Liver (tissue), 9 donors: Measurements from ENCODE around the gene PFN3. TPM values are rescaled to one million over a fixed set of nuclear protein-coding genes. Genes with fewer than 3 reads are reported as not detected.

Experiments
- DNase-seq: peaks from one replicate; pipeline ENCODE4 v3.0.0-alpha.2; 2017; ENCODE audit warnings: low spot score
- H3K27ac ChIP-seq, 2 donors: one replicate each; pipeline ENCODE4 v1.7.0; 2013; ENCODE audit warnings: inconsistent platforms in 2 of 2, low read length in 2 of 2, control low read depth in 1 of 2, low read depth in 1 of 2, mild to moderate bottlenecking in 1 of 2
- H3K27me3 ChIP-seq, 4 donors: one replicate each; pipeline versions ENCODE4 v1.6.1 to v1.7.0; 2013; ENCODE audit warnings: low read length in 3 of 4, inconsistent platforms in 1 of 4, mild to moderate bottlenecking in 1 of 4, moderate library complexity in 1 of 4; ENCODE audit not compliant: control insufficient read depth in 4 of 4, insufficient read depth in 4 of 4
- H3K36me3 ChIP-seq, 4 donors: one replicate each; pipeline versions ENCODE4 v1.6.1 to v1.7.0; 2013; ENCODE audit warnings: low read length in 3 of 4, mild to moderate bottlenecking in 3 of 4, low read depth in 1 of 4, moderate library complexity in 1 of 4; ENCODE audit not compliant: control insufficient read depth in 4 of 4, insufficient read depth in 3 of 4
- H3K4me1 ChIP-seq, 4 donors: one replicate each; pipeline versions ENCODE4 v1.6.1 to v1.7.0; 2013; ENCODE audit warnings: low read length in 3 of 4, mild to moderate bottlenecking in 3 of 4, moderate library complexity in 1 of 4; ENCODE audit not compliant: control insufficient read depth in 4 of 4, insufficient read depth in 4 of 4
- H3K4me3 ChIP-seq, 3 donors: one replicate each; pipeline versions ENCODE4 v1.6.1 to v1.7.0; 2013; ENCODE audit warnings: low read length in 3 of 3, control low read depth in 1 of 3, low read depth in 1 of 3, mild to moderate bottlenecking in 1 of 3
- H3K9ac ChIP-seq, 2 donors: one replicate each; pipeline ENCODE4 v1.7.0; 2013; ENCODE audit warnings: low read length in 2 of 2, mild to moderate bottlenecking in 2 of 2, moderate library complexity in 2 of 2, control low read depth in 1 of 2, low read depth in 1 of 2
- H3K9me3 ChIP-seq, 4 donors: one replicate each; pipeline versions ENCODE4 v1.6.1 to v1.7.0; 2013; ENCODE audit warnings: low read length in 3 of 4; ENCODE audit not compliant: control insufficient read depth in 4 of 4
- CTCF ChIP-seq: fragments of 150-350 bp; IDR thresholded peaks from 2 replicates; pipeline ENCODE4 v1.5.1; 2017; ENCODE audit warnings: improper control_type of control experiment, low read depth, low read length; ENCODE audit not compliant: missing input control
- EGR1 ChIP-seq, 2 donors: IDR thresholded peaks; 2 replicates each; pipeline ENCODE4 v1.6.1; 2016 to 2018; ENCODE audit warnings: antibody characterized with exemption in 2 of 2, low read depth in 2 of 2
- FOXA1 ChIP-seq: IDR thresholded peaks from 2 replicates; pipeline ENCODE4 v1.6.1; 2016; ENCODE audit warnings: antibody characterized with exemption
- FOXA2 ChIP-seq: IDR thresholded peaks from 2 replicates; pipeline ENCODE4 v1.6.1; 2016; ENCODE audit warnings: antibody characterized with exemption
- GABPA ChIP-seq, 2 donors: IDR thresholded peaks in 1 of 2; conservative IDR thresholded peaks in 1 of 2; 2 replicates each; pipeline ENCODE4 v1.6.1; 2016; ENCODE audit warnings: antibody characterized with exemption in 2 of 2, mild to moderate bottlenecking in 1 of 2, moderate library complexity in 1 of 2
- HNF4A ChIP-seq, 2 donors: conservative IDR thresholded peaks; 2 replicates each; pipeline ENCODE4 v1.6.1; 2016; ENCODE audit warnings: antibody characterized with exemption in 2 of 2, mild to moderate bottlenecking in 2 of 2
- HNF4G ChIP-seq: IDR thresholded peaks from 2 replicates; pipeline ENCODE4 v1.6.1; 2016; ENCODE audit warnings: antibody characterized with exemption
- NR2F2 ChIP-seq: IDR thresholded peaks from 2 replicates; pipeline ENCODE4 v1.6.1; 2016; ENCODE audit warnings: antibody characterized with exemption
- RAD21 ChIP-seq, 2 donors: IDR thresholded peaks; 2 replicates each; pipeline ENCODE4 v1.6.1; 2016; ENCODE audit warnings: antibody characterized with exemption in 2 of 2, mild to moderate bottlenecking in 2 of 2
- RXRA ChIP-seq, 2 donors: IDR thresholded peaks; 2 replicates each; pipeline ENCODE4 v1.6.1; 2017 to 2018; ENCODE audit warnings: antibody characterized with exemption in 2 of 2, mild to moderate bottlenecking in 1 of 2
- SP1 ChIP-seq: IDR thresholded peaks from 2 replicates; pipeline ENCODE4 v1.6.1; 2018; ENCODE audit warnings: antibody characterized with exemption, mild to moderate bottlenecking
- TAF1 ChIP-seq: conservative IDR thresholded peaks from 2 replicates; pipeline ENCODE4 v1.6.1; 2016; ENCODE audit warnings: antibody characterized with exemption, mild to moderate bottlenecking
- YY1 ChIP-seq: IDR thresholded peaks from 2 replicates; pipeline ENCODE4 v1.6.1; 2016; ENCODE audit warnings: antibody characterized with exemption, mild to moderate bottlenecking
- ZBTB33 ChIP-seq: IDR thresholded peaks from 2 replicates; pipeline ENCODE4 v1.6.1; 2016; ENCODE audit warnings: antibody characterized with exemption
- WGBS: extraction: QIAGEN DNeasy Blood & Tissue Kit; methylation state at CpG from one replicate; pipeline ENCODE4 v1.1.7; 2013; 5-methylcytosine and 5-hydroxymethylcytosine counted together
- polyA plus RNA-seq, 2 donors: library from polyadenylated mRNA; stranded (reverse) in 1 of 2; unstranded in 1 of 2; fragments of 200-250 nt in 1 of 2; fragments of >200 nt in 1 of 2; fragmentation: Nextera tagmentation in 1 of 2; extraction: Ambion mirVana in 1 of 2; gene quantifications; one replicate each; pipeline versions ENCODE4 v1.2.1 to v1.2.3, GENCODE V29; 2013 to 2015
- total RNA-seq, 2 donors: library from RNA; depleted of rRNA; stranded (reverse); fragments of >200 nt; gene quantifications; one replicate each; pipeline ENCODE4 v1.2.3, GENCODE V29; 2014
- TF ChIP-seq, protein P1 (sequence below): IDR thresholded peaks from 2 replicates; pipeline ENCODE4 v1.6.1; 2016; ENCODE audit warnings: antibody characterized with exemption
- TF ChIP-seq, protein P2 (sequence below): IDR thresholded peaks from 2 replicates; pipeline ENCODE4 v1.6.1; 2016; ENCODE audit warnings: antibody characterized with exemption, mild to moderate bottlenecking
- donor health status: healthy.
- donor health status: healthy.
- donor health status: healthy.
- donor health status: healthy.
- donor health status: healthy.

Gene PFN3
- total and polyA plus RNA-seq, 4 donors: not detected

GRCh38 chr5:177380805-177381126 lies 19.7 kb downstream of the PFN3 start:
- no peaks in the 10 kb centered on the region for H3K27me3 ChIP-seq
- H3K36me3 ChIP-seq: no peaks in the 10 kb centered on the region
- WGBS: 97% methylated on average over 6 of the region's 6 CpGs
- H3K9ac ChIP-seq: no peak overlapping the region
- H3K27ac ChIP-seq: no peak overlapping the region
- no peak for DNase-seq
- no peak overlapping the region for H3K4me3 ChIP-seq
- H3K4me1 ChIP-seq: peaks cover 14 to 46% (median 27%) of the 10 kb centered on the region in 4 donors
- H3K9me3 ChIP-seq: no peaks in the 10 kb centered on the region
- TF ChIP-seq YY1 (no peak), HNF4G (no peak), SP1 (no peak), HNF4A (conservative IDR thresholded peaks at IDR 0.05) (no peak), RAD21 (IDR thresholded peaks at IDR 0.05) (no peak), ZBTB33 (no peak), FOXA2 (no peak), GABPA (IDR thresholded peaks at IDR 0.05 in 1 of 2, conservative IDR thresholded peaks at IDR 0.05 in 1 of 2) (no peak), FOXA1 (no peak), TAF1 (no peak), CTCF (no peak), NR2F2 (no peak)
- TF ChIP-seq, protein P1, sequence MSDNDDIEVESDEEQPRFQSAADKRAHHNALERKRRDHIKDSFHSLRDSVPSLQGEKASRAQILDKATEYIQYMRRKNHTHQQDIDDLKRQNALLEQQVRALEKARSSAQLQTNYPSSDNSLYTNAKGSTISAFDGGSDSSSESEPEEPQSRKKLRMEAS: no peak
- TF ChIP-seq, protein P2, sequence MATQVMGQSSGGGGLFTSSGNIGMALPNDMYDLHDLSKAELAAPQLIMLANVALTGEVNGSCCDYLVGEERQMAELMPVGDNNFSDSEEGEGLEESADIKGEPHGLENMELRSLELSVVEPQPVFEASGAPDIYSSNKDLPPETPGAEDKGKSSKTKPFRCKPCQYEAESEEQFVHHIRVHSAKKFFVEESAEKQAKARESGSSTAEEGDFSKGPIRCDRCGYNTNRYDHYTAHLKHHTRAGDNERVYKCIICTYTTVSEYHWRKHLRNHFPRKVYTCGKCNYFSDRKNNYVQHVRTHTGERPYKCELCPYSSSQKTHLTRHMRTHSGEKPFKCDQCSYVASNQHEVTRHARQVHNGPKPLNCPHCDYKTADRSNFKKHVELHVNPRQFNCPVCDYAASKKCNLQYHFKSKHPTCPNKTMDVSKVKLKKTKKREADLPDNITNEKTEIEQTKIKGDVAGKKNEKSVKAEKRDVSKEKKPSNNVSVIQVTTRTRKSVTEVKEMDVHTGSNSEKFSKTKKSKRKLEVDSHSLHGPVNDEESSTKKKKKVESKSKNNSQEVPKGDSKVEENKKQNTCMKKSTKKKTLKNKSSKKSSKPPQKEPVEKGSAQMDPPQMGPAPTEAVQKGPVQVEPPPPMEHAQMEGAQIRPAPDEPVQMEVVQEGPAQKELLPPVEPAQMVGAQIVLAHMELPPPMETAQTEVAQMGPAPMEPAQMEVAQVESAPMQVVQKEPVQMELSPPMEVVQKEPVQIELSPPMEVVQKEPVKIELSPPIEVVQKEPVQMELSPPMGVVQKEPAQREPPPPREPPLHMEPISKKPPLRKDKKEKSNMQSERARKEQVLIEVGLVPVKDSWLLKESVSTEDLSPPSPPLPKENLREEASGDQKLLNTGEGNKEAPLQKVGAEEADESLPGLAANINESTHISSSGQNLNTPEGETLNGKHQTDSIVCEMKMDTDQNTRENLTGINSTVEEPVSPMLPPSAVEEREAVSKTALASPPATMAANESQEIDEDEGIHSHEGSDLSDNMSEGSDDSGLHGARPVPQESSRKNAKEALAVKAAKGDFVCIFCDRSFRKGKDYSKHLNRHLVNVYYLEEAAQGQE: no peak

DNA sequence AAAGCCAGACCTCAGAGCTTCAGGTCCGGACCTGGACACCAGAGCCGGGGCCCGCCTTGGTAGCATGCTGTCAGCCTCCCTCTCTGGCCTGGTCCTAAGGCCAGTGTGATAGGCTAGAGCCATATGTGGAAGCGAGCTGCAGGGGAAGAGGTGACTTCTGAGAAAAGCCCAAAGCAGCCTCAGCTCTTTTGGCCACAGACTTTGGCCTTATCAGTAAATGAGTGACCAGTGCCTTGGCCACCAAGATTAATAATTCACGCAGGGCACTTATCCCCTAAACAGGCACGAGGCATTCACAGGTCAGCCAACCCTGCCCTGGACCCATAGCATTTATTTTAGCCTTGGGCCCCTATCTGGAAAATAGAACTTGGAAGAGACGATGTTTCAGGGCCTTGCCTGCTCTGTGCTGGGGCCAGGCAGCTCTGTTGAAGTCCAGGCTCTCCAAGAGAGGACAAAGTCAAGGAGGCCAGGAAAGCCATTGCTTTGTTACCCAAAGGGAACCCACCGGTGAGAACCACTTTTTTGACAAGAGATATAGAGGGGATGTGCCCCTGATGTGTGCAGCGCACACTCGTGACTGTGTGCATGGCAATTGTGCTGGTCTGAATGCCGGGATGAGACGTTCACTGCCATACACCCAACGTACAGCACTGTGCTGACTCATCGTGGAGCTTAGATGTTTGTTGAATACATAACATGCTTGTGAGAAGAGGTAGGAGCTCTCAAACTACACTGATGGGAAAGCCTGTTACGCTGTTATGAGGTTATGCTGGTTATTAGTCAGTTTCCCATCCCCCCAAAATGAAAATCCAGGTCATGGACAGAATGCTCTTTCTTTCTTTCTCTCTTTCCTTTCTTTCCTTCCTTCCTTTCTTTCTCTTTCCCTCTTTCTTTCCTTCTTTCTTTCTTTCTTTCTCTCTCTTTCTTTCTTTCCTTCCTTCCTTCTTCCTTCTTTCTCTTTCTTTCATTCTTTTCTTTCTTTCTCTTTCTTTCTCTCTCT lies 21.3 kb downstream of the PFN3 start:
- peaks cover 18 to 51% (median 34%) of the 10 kb centered on the region in 4 donors for H3K4me1 ChIP-seq
- H3K9ac ChIP-seq: peak overlapping the region; percentile 13 to 72
- WGBS: 32% methylated on average over 15 of the region's 15 CpGs
- no peaks in the 10 kb centered on the region for H3K9me3 ChIP-seq
- H3K27ac ChIP-seq: peak overlapping the region; percentile 93 to 98
- H3K36me3 ChIP-seq: no peaks in the 10 kb centered on the region
- H3K4me3 ChIP-seq: peak overlapping the region in 2 of 3 donors; percentile 27 to 50
- DNase-seq: peak; percentile 58
- H3K27me3 ChIP-seq: no peaks in the 10 kb centered on the region
- peak; percentile 50 for TF ChIP-seq FOXA2
- no peak for TF ChIP-seq ZBTB33
- peak; percentile 89 to 91 for TF ChIP-seq RXRA (IDR thresholded peaks at IDR 0.05)
- peak in 1 of 2 donors; percentile 12 for TF ChIP-seq GABPA (IDR thresholded peaks at IDR 0.05 in 1 of 2, conservative IDR thresholded peaks at IDR 0.05 in 1 of 2)
- TF ChIP-seq, protein P1: peak; percentile 93
- TF ChIP-seq SP1: peak; percentile 96
- TF ChIP-seq HNF4G: peak; percentile 92
- TF ChIP-seq YY1: peak; percentile 89
- TF ChIP-seq HNF4A (conservative IDR thresholded peaks at IDR 0.05): peak; percentile 92 to 96
- TF ChIP-seq RAD21 (IDR thresholded peaks at IDR 0.05): peak; percentile 36 to 57
- TF ChIP-seq EGR1 (IDR thresholded peaks at IDR 0.05; ENCODE audit: low read depth in 2 of 2): peak in 1 of 2 donors; percentile 43
- TF ChIP-seq NR2F2: peak; percentile 62
- peak; percentile 50 for TF ChIP-seq FOXA1
- no peak for TF ChIP-seq CTCF
